Posterior cingulate gyrus (tissue), 11 donors: ENCODE results near the gene ZNF184.
"Not testable (repeated sequence)": the region's sequence is repeated elsewhere in the genome, so short reads cannot be mapped to it uniquely, and the experiment has no call there.

Experiments
- DNase-seq, 10 donors: peaks; one replicate each; pipeline versions ENCODE4 v3.0.0 to v3.0.0-alpha.2; 2020 to 2021; ENCODE audit warnings: mixed read lengths in 3 of 10
- intact Hi-C: fragments of 100-400 bp; cut with DNase I; formaldehyde crosslinking; loops from one replicate; pipeline ENCODE4 v1.15.1; 2023

ZNF184 gene

DNA sequence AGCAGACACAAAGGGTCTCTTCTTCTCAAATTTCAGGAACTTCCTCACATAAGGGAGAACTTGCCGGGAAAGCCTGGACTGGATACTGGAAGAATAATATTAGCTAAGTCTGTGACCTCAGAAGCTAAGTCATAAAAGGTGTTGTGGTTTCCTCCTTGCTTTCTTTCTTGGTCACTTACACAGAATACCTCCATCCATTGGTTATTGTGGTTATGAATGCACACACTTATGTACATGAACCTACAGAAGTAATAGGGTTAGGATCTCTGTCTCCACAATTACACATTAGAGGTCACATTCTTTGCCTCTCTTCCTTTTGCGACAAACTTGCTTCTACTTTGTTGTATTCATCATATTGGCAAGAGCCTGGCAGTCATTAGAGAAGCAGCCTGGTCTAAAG, 43.9 kb downstream of the ZNF184 start:
- intact Hi-C loops: no loop called here
- DNase-seq: no peak

DNA sequence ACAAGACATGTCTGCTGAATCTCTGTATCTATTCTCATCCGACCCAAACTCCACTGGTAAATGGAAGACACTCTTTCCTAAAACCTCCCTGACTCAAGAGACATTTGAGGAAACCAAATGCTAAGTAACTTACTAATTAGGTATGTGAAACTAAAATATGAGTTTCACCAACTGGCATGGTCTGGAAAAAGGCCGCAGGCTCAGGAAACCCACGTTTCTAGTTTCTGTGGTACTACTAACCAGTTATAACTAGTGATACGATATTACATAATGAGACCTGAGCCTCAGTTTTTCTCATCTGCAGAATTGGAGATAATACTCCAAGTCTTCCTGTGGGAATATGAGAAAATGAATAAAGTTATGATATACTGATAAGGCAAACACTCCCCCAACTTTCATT, 44.4 kb downstream of the ZNF184 start:
- DNase-seq: no peak
- intact Hi-C loops: no loop called here

DNA sequence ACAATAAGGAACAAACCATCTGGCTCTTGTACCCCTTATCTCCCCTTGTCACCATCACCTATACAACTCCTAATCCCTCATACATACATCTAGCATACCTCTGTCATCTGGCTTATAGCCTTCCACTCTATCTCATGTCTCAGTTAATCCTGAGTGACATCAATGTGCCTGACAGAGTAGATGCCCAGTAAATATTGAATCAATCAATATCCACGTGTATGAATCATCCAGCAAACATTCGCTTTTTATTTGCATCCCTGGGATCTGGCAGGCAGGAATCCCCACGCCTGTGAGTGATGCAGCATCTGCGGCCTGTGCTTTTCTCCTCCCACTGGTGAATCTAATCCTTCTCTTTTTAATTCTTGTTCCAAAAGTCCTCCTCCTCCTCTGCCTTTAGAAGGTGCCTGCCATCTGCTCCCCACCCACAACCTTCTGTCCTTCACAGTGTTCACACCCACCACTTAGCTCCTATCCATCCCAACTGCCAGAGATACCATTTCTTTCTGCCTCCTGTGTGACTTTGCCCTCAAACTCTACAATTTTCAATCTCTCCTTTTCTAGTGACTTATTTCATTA, 46.8 kb downstream of the ZNF184 start:
- intact Hi-C loops: no loop called here

DNA sequence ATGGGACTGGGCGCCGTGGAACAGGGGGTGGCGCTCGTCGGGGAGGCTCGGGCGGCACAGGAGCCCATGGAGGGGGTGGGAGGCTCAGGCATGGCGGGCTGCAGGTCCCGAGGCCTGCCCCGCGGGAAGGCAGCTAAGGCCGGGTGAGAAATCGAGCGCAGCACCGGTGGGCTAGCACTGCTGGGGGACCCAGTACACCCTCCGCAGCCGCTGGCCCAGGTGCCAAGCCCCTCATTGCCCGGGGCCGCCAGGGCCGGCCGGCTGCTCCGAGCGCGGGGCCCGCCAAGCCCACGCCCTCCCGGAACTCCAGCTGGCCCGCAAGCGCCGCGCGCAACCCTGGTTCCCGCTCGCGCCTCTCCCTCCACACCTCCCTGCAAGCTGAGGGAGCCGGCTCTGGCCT, 48.1 kb downstream of the ZNF184 start:
- DNase-seq: peak in 2 of 10 donors; percentile 62 to 80
- intact Hi-C loops: not testable (repeated sequence)

More for the DNA sequence above, 46.8 kb downstream of the ZNF184 start:
- DNase-seq: peak in 9 of 10 donors; percentile 38 to 94 (median 69)

DNA sequence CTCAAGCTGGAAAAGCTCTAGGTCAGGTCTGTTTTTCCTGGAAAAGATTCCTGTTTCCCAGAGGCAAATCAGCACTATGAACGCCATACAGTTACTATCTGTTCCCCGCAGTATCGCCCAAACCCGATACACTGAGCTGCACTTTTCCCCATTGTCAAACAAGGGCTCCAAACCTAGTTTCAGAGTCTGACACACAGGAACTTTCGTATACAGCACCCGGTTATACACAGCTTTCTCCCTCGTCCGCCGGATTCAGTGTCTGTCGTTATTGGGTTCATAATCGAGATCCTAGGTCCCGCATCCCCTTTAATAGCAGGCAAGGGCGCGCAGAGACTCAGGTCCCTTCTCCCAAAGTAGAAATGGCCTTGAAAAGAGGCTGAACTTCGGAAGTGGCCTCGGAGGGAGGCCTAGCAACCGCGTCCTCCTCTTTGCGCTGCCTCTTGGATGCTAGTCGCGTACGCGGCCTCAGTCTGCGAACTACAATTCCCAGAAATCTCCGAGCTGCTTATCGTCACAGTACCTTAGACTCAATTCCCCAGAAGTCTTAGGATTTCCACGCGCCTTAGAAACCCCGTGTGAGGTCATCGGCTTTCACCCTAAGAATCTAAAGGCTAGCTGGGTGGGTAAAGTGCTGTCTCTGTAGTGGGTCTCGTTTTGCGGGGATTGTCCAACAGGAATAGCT, 50.1 kb downstream of the ZNF184 start:
- intact Hi-C loops: no loop called here

DNA sequence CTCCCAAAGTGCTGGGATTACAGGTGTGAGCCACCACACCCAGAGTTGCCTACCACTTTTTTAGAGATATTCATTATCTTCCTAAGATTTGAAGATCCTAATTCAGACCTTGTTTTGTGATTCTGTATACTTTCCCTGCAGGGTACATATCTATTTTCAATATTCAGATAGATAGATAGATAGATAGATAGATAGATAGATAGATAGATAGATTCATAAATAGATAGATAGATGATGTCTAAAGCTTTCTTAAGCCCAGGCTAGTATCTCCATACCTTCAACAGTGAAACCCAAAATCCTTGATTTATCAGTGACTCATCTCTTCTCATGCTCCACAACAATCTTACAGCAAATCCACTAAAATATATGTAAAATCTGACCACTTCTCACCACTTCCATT, 53.5 kb downstream of the ZNF184 start:
- no peak for DNase-seq
- intact Hi-C loops: no loop called here

More for the DNA sequence above, 50.1 kb downstream of the ZNF184 start:
- DNase-seq: peak in 3 of 10 donors; percentile 37 to 83 (median 55)

DNA sequence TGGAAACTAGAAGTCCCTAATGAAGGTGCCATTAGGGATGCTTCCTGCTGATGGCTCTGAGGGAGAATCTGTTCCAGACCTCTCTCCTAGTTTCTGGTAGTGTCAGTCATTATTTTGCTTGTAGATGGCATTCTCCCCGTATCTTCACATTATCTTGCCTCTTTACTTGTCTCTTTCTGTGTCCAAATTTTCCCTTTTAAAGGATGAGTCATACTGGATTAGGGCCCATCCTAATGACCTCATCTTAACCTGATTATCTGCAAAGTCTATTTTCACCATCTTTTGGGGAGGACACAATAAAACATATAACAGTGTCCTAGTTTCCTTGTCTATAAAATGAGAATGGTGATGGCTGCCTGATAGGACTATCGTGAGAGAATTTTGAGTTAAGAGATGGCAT, 57.0 kb downstream of the ZNF184 start:
- DNase-seq: no peak
- intact Hi-C loops: no loop called here

DNA sequence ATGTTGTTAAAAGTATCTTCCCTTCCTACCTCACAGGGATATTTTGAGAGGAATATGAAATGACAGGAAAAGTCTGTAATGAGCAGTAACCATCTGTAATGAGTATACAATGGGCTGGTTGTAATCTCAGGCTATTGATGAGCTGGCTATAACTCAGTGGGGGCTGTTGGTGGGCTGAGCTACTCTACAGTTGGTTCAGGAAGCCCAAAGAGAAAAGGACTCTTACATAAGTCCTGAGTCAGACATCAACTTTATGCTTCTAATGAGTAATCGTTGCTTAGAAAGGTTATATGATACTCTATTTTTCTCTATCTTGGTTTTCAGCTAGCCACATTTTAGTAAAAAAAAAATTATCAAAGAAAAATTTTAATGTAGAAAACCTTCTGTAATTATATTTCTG, 57.9 kb downstream of the ZNF184 start:
- DNase-seq: no peak
- intact Hi-C loops: no loop called here

DNA sequence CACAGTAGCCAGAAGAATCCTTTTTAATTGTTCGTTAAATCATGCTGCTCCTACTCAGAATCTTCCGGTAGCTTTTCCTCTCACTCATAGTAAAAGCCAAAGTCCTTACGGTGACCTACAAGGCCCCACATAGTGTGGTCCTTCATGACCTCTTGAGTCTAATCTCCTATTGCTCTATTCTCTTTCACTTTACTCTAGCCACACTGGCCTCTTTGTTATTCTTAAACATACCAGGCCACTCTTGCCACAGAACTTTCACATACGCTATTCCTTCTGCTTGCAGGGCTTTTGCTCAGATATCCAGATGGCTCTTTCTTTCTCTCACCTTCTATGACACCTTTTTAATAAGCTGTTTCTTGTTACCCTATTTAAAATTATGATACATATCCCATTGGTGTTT, 58.6 kb downstream of the ZNF184 start:
- intact Hi-C loops: no loop called here
- DNase-seq: no peak

DNA sequence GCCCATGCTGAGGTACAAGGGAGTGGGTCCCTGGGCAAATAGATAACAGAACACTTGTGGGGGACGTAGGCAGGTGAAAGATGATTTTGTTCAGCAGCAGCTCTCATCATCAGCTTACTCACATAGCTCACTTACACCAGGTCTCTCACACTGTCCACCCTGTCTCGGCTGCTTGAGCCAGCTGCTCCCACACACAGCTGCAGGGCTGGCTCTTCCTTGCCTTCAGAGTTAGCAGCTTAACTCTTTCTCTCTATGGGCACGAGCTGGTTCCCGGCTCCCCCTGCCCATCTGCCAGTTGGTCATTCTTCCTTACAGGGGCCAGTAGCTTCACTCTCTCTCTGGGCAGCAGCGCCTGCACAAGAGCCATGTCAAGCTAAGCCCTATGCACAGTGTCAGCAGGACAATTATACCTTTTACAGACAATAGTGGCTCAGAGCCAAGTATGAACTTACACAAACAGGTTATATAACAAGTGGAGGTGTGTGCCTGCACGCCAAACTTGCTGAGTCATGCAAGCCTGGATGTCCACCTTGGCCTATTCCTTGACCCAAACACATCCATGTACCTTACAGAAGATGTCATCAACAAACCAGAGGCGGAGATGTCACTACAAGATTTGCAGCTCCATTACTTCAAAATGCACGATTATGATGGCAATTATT, 65.6 kb downstream of the ZNF184 start:
- peak in 2 of 10 donors; percentile 58 to 79 for DNase-seq
- intact Hi-C loops: no loop called here

DNA sequence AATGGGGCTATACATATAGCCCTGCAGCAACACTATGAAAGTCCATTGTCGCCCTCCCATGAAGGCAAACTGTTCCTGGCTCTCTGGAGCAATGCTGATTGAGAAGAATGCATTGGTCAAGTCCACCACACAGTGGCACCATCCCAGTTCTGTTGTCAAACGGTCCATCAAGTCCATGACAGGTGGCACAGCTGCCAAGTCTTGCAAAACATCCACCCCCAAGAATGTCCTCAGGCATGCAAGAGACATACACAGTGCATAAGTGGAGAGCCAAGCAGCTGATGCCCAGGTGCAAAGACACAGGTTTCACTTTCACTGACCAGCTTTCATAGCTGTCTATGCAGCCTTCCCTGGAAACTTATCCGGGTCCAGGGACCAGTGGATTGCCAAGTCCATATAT, 66.8 kb downstream of the ZNF184 start:
- DNase-seq: peak in 2 of 10 donors; percentile 41 to 64
- intact Hi-C loops: no loop called here

DNA sequence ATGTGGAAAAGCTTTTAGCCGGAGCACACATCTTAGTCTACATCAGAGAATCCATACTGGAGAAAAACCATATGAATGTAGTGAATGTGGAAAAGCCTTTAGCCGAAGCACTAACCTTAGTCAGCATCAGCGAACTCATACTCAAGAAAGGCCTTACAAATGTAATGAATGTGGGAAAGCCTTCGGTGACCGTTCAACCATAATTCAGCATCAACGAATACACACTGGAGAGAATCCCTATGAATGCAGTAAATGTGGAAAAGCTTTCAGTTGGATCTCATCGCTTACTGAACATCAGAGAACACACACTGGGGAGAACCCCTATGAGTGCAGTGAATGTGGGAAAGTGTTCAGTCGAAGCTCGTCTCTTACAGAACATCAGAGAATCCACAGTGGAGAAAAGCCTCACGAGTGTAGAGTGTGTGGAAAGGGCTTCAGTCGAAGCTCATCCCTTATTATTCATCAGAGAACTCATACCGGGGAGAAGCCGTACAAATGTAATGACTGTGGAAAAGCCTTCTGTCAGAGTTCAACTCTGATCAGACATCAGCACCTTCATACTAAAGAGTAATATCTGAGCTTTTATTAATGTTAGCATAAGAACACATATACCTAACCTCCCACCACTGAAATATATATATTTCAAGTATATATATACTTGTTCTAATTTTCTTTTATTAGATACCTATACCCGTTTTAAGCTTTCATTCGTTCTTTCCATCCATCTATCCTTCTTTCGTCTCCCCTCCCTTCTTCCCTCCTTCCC, 71.8 kb downstream of the ZNF184 start:
- DNase-seq: no peak
- intact Hi-C loops: no loop called here
